Measurements from ENCODE around the gene TNFRSF14. TPM values are rescaled to one million over a fixed set of nuclear protein-coding genes. Genes with fewer than 3 reads are reported as not detected.

Gene TNFRSF14
- total and polyA plus RNA-seq, 2 of the 13 experiments (the other 11 are each of a cell fraction or from before 2014, with no cell fraction given): 11.9 to 49.9 TPM

DNA sequence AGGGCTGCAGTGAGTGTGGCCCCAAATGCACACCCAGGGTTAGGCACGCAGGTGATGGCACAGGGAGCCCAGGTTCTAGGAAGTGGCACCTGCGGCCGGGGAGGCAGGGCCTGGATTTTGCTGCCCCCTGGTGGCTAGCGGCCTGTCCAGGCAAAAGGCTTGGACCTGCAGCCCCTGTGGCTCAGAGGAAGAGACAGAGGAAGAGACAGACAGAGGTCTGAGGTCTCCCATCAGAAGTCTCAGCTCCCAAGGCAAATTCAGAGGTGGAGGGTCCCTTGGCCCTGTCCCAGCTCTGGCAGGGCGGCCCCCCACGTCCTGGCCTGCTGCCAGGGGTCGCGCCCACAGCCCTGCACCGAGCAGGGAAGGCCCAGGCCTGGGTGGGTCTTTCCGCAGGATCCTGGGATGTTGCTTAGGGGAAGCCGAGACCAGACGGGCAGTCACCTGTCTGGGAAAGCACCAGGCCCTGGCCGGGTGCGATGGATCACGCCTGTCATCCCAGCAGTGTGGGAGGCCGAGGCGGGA is 8.0 kb upstream of the TNFRSF14 start (continued):
- TF ChIP-seq, protein P1, sequence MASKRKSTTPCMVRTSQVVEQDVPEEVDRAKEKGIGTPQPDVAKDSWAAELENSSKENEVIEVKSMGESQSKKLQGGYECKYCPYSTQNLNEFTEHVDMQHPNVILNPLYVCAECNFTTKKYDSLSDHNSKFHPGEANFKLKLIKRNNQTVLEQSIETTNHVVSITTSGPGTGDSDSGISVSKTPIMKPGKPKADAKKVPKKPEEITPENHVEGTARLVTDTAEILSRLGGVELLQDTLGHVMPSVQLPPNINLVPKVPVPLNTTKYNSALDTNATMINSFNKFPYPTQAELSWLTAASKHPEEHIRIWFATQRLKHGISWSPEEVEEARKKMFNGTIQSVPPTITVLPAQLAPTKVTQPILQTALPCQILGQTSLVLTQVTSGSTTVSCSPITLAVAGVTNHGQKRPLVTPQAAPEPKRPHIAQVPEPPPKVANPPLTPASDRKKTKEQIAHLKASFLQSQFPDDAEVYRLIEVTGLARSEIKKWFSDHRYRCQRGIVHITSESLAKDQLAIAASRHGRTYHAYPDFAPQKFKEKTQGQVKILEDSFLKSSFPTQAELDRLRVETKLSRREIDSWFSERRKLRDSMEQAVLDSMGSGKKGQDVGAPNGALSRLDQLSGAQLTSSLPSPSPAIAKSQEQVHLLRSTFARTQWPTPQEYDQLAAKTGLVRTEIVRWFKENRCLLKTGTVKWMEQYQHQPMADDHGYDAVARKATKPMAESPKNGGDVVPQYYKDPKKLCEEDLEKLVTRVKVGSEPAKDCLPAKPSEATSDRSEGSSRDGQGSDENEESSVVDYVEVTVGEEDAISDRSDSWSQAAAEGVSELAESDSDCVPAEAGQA (IDR thresholded peaks at IDR 0.05; ENCODE audit: low read depth): no peak
- TF ChIP-seq, protein P1 (CRISPR knock-in tag; IDR thresholded peaks at IDR 0.05; ENCODE audit: borderline replicate concordance): no peak
- TF ChIP-seq, protein P2, sequence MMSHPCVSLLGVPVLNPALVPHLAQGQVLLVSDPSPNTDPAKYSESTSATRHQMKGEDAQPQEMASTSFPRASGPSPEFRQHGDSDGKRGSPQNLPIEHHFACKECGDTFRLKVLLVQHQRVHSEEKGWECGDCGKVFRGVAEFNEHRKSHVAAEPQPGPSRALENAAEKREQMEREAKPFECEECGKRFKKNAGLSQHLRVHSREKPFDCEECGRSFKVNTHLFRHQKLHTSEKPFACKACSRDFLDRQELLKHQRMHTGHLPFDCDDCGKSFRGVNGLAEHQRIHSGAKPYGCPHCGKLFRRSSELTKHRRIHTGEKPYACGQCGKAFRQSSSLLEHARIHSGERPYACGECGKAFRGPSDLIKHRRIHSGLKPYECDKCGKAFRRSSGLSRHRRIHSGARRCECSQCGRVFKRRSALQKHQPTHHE (CRISPR knock-in tag; IDR thresholded peaks at IDR 0.05; ENCODE audit: borderline replicate concordance): no peak
- TF ChIP-seq MAFK (conservative IDR thresholded peaks at IDR 0.05 in 1 of 2, IDR thresholded peaks at IDR 0.05 in 1 of 2; ENCODE audit: low read length in 2 of 2) (no peak), SMC3 (IDR thresholded peaks at IDR 0.05; ENCODE audit: low read length) (peak; percentile 64), TCF12 (IDR thresholded peaks at IDR 0.05) (no peak), TCF12 (CRISPR knock-in tag; IDR thresholded peaks at IDR 0.05) (0 out of 2 replicates have a peak, but pooled peaks have one; percentile 22), WIZ (CRISPR knock-in tag; IDR thresholded peaks at IDR 0.05) (no peak), ATAD3A (CRISPR knock-in tag; IDR thresholded peaks at IDR 0.05) (no peak), CBX1 (IDR thresholded peaks at IDR 0.05; ENCODE audit: low read depth) (no peak), ZNF382 (CRISPR knock-in tag; IDR thresholded peaks at IDR 0.05; ENCODE audit: borderline replicate concordance) (no peak), SP140L (CRISPR knock-in tag; IDR thresholded peaks at IDR 0.05; ENCODE audit: borderline replicate concordance) (no peak), RELA (CRISPR knock-in tag; IDR thresholded peaks at IDR 0.05) (no peak), RFX5 (IDR thresholded peaks at IDR 0.05; ENCODE audit: low read depth, low read length) (no peak)
- TF ChIP-seq, protein P3, sequence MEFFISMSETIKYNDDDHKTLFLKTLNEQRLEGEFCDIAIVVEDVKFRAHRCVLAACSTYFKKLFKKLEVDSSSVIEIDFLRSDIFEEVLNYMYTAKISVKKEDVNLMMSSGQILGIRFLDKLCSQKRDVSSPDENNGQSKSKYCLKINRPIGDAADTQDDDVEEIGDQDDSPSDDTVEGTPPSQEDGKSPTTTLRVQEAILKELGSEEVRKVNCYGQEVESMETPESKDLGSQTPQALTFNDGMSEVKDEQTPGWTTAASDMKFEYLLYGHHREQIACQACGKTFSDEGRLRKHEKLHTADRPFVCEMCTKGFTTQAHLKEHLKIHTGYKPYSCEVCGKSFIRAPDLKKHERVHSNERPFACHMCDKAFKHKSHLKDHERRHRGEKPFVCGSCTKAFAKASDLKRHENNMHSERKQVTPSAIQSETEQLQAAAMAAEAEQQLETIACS (CRISPR knock-in tag; IDR thresholded peaks at IDR 0.05): no peak
- TF ChIP-seq, protein P4, sequence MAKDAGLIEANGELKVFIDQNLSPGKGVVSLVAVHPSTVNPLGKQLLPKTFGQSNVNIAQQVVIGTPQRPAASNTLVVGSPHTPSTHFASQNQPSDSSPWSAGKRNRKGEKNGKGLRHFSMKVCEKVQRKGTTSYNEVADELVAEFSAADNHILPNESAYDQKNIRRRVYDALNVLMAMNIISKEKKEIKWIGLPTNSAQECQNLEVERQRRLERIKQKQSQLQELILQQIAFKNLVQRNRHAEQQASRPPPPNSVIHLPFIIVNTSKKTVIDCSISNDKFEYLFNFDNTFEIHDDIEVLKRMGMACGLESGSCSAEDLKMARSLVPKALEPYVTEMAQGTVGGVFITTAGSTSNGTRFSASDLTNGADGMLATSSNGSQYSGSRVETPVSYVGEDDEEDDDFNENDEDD (CRISPR knock-in tag; IDR thresholded peaks at IDR 0.05; ENCODE audit: borderline replicate concordance): 0 out of 2 replicates have a peak, but pooled peaks have one; percentile 22
- TF ChIP-seq, protein P5, sequence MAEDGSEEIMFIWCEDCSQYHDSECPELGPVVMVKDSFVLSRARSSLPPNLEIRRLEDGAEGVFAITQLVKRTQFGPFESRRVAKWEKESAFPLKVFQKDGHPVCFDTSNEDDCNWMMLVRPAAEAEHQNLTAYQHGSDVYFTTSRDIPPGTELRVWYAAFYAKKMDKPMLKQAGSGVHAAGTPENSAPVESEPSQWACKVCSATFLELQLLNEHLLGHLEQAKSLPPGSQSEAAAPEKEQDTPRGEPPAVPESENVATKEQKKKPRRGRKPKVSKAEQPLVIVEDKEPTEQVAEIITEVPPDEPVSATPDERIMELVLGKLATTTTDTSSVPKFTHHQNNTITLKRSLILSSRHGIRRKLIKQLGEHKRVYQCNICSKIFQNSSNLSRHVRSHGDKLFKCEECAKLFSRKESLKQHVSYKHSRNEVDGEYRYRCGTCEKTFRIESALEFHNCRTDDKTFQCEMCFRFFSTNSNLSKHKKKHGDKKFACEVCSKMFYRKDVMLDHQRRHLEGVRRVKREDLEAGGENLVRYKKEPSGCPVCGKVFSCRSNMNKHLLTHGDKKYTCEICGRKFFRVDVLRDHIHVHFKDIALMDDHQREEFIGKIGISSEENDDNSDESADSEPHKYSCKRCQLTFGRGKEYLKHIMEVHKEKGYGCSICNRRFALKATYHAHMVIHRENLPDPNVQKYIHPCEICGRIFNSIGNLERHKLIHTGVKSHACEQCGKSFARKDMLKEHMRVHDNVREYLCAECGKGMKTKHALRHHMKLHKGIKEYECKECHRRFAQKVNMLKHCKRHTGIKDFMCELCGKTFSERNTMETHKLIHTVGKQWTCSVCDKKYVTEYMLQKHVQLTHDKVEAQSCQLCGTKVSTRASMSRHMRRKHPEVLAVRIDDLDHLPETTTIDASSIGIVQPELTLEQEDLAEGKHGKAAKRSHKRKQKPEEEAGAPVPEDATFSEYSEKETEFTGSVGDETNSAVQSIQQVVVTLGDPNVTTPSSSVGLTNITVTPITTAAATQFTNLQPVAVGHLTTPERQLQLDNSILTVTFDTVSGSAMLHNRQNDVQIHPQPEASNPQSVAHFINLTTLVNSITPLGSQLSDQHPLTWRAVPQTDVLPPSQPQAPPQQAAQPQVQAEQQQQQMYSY (CRISPR knock-in tag; IDR thresholded peaks at IDR 0.05): no peak

Data from HepG2 (cell line).